MCF 10A (cell line): Measurements from ENCODE around the gene PPP2R2C. TPM values are rescaled to one million over a fixed set of nuclear protein-coding genes. Genes with fewer than 3 reads are reported as not detected.

Experiments
- BruUV-seq: library from RNA; stranded (reverse); fragments of 400-500 nt; replicated peaks from 2 replicates; lab custom pipeline; 2021; lab: Mats Ljungman, UMichigan
- CTCF ChIA-PET: fragments of 300-600 bp; sonication (Branson Sonifier 250); formaldehyde crosslinking; extraction: SDS; loops from one replicate; lab custom pipeline; 2021; ENCODE audit warnings: antibody characterized with exemption, inconsistent platforms; lab: Yijun Ruan, JAX
- POLR2A ChIA-PET: fragments of 300-600, 350-650 bp; sonication (Branson Sonifier 250); formaldehyde crosslinking; extraction: SDS; loops from one replicate; lab custom pipeline; 2020; ENCODE audit warnings: antibody characterized with exemption, inconsistent platforms; lab: Yijun Ruan, JAX
- DNase-seq: peaks from one replicate; pipeline ENCODE4 v3.0.0-alpha.2; 2018; ENCODE audit not compliant: unreplicated experiment
- H3K27ac Mint-ChIP-seq: one replicate; pipeline ENCODE4 v1.8.0; 2022; ENCODE audit warnings: mild to moderate bottlenecking, low read depth, mixed read lengths; ENCODE audit not compliant: unreplicated experiment
- H3K27me3 Mint-ChIP-seq: one replicate; pipeline ENCODE4 v1.8.0; 2022; ENCODE audit warnings: mixed read lengths; ENCODE audit not compliant: insufficient read depth, unreplicated experiment
- H3K36me3 Mint-ChIP-seq: one replicate; pipeline ENCODE4 v1.8.0; 2022; ENCODE audit warnings: mild to moderate bottlenecking, moderate library complexity, mixed read lengths; ENCODE audit not compliant: insufficient read depth, unreplicated experiment
- H3K4me1 Mint-ChIP-seq: one replicate; pipeline ENCODE4 v1.8.0; 2022; ENCODE audit warnings: mixed read lengths; ENCODE audit not compliant: insufficient read depth, unreplicated experiment
- H3K4me3 Mint-ChIP-seq: one replicate; pipeline ENCODE4 v1.8.0; 2022; ENCODE audit warnings: mild to moderate bottlenecking, moderate library complexity, mixed read lengths; ENCODE audit not compliant: unreplicated experiment
- H3K9me3 Mint-ChIP-seq: one replicate; pipeline ENCODE4 v1.8.0; 2022; ENCODE audit warnings: mixed read lengths; ENCODE audit not compliant: unreplicated experiment
- intact Hi-C: fragments of 100-400 bp; cut with micrococcal nuclease; formaldehyde crosslinking; loops from 2 replicates; pipeline ENCODE4 v1.14.1; 2022
- total RNA-seq: library from RNA; stranded (reverse); gene quantifications from 2 replicates; pipeline ENCODE4 v1.2.3, GENCODE V29; 2022
- TF ChIP-seq, protein P1 (sequence below): fragments of 200-600 bp; IDR thresholded peaks from one replicate; pipeline ENCODE4 v1.8.0; 2022; ENCODE audit warnings: antibody characterized with exemption, mild to moderate bottlenecking; ENCODE audit not compliant: unreplicated experiment

Gene PPP2R2C
- total RNA-seq, 1 experiment from 2014 or later, result 3.6 TPM

GRCh38 chr4:6494431-6495295 lies 22.2 kb upstream of the PPP2R2C start:
- Mint-ChIP-seq H3K4me1 (peaks cover 13% of the 10 kb centered on the region), H3K27me3 (peaks cover 3% of the 10 kb centered on the region), H3K36me3 (no peaks in the 10 kb centered on the region), H3K4me3 (peak overlapping the region; percentile 66), H3K9me3 (no peaks in the 10 kb centered on the region), H3K27ac (no peak overlapping the region)
- BruUV-seq, result no TSS peak
- ChIA-PET CTCF (interaction anchor here (1.1 kb wide), 1 partner anchor 10 kb away, joined by 3 read pairs; no protein-coding TSS in a partner anchor), POLR2A (interaction anchor here (1.2 kb wide), 1 partner anchor 51 kb away, joined by 3 read pairs; no protein-coding TSS in a partner anchor)
- intact Hi-C loops, result no loop called here
- TF ChIP-seq, protein P1, sequence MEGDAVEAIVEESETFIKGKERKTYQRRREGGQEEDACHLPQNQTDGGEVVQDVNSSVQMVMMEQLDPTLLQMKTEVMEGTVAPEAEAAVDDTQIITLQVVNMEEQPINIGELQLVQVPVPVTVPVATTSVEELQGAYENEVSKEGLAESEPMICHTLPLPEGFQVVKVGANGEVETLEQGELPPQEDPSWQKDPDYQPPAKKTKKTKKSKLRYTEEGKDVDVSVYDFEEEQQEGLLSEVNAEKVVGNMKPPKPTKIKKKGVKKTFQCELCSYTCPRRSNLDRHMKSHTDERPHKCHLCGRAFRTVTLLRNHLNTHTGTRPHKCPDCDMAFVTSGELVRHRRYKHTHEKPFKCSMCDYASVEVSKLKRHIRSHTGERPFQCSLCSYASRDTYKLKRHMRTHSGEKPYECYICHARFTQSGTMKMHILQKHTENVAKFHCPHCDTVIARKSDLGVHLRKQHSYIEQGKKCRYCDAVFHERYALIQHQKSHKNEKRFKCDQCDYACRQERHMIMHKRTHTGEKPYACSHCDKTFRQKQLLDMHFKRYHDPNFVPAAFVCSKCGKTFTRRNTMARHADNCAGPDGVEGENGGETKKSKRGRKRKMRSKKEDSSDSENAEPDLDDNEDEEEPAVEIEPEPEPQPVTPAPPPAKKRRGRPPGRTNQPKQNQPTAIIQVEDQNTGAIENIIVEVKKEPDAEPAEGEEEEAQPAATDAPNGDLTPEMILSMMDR, result no peak
- no peak for DNase-seq

GRCh38 chr4:6493658-6494304 lies 21.4 kb upstream of the PPP2R2C start:
- POLR2A ChIA-PET, result interaction anchor here (0.7 to 0.9 kb wide), 4 partner anchors 12 to 302 kb away, joined by 3 to 4 read pairs (median 3); no protein-coding TSS in a partner anchor
- no peaks in the 10 kb centered on the region for H3K36me3 Mint-ChIP-seq
- TF ChIP-seq, protein P1, result no peak
- no TSS peak for BruUV-seq
- intact Hi-C loops, result no loop called here
- peak overlapping the region; percentile 66 for H3K4me3 Mint-ChIP-seq
- CTCF ChIA-PET, result interaction anchor here (0.8 to 1.4 kb wide), 3 partner anchors 9 to 53 kb away, joined by 3 to 8 read pairs (median 3); no protein-coding TSS in a partner anchor
- H3K27ac Mint-ChIP-seq, result peak overlapping the region; percentile 82
- no peak for DNase-seq
- H3K27me3 Mint-ChIP-seq, result peaks cover 11% of the 10 kb centered on the region
- H3K4me1 Mint-ChIP-seq, result peaks cover 13% of the 10 kb centered on the region
- H3K9me3 Mint-ChIP-seq, result no peaks in the 10 kb centered on the region

GRCh38 chr4:6492861-6493657 lies 20.6 kb upstream of the PPP2R2C start:
- Mint-ChIP-seq H3K4me3 (peak overlapping the region; percentile 66), H3K36me3 (no peaks in the 10 kb centered on the region), H3K27ac (peak overlapping the region; percentile 82), H3K4me1 (peaks cover 13% of the 10 kb centered on the region), H3K9me3 (peaks cover under 1% of the 10 kb centered on the region), H3K27me3 (peaks cover 18% of the 10 kb centered on the region)
- no TSS peak for BruUV-seq
- CTCF ChIA-PET, result interaction anchor here (0.8 to 1.4 kb wide), 3 partner anchors 8 to 54 kb away, joined by 3 to 8 read pairs (median 3); no protein-coding TSS in a partner anchor
- DNase-seq, result no peak
- TF ChIP-seq, protein P1, result no peak
- intact Hi-C loops, result no loop called here
- POLR2A ChIA-PET, result interaction anchor here (0.7 to 0.9 kb wide), 4 partner anchors 12 to 303 kb away, joined by 3 to 4 read pairs (median 3); no protein-coding TSS in a partner anchor
